ENCODE data around the gene GAB2.

GAB2 gene

GRCh38 chr11:78415338-78415737, 2.3 kb downstream of the GAB2 start:
- no peak for TF ChIP-seq TAF1 (IDR thresholded peaks at IDR 0.05; ENCODE audit: borderline replicate concordance, insufficient read depth, low read length)
- TF ChIP-seq REST (IDR thresholded peaks at IDR 0.05; ENCODE audit: insufficient read depth in 1 of 2, low read depth in 2 of 2, low read length in 2 of 2), result no peak
- TF ChIP-seq FOXP2 (optimal IDR thresholded peaks at IDR 0.05; ENCODE audit: borderline replicate concordance, extremely low read depth, extremely low read length, insufficient read depth), result no peak
- no peak for TF ChIP-seq POLR2AphosphoS5 (IDR thresholded peaks at IDR 0.05; ENCODE audit: low read depth, low read length)
- no peak for TF ChIP-seq SIN3A (IDR thresholded peaks at IDR 0.05; ENCODE audit: borderline replicate concordance, insufficient read depth, low read length)

GRCh38 chr11:78414321-78415051, 3.1 kb downstream of the GAB2 start:
- no peak for TF ChIP-seq SIN3A (IDR thresholded peaks at IDR 0.05; ENCODE audit: borderline replicate concordance, insufficient read depth, low read length)
- TF ChIP-seq TAF1 (IDR thresholded peaks at IDR 0.05; ENCODE audit: borderline replicate concordance, insufficient read depth, low read length), result no peak
- no peak for TF ChIP-seq REST (IDR thresholded peaks at IDR 0.05; ENCODE audit: insufficient read depth in 1 of 2, low read depth in 2 of 2, low read length in 2 of 2)
- no peak for TF ChIP-seq FOXP2 (optimal IDR thresholded peaks at IDR 0.05; ENCODE audit: borderline replicate concordance, extremely low read depth, extremely low read length, insufficient read depth)

GRCh38 chr11:78408619-78409018, 9.0 kb downstream of the GAB2 start:
- TF ChIP-seq FOXP2 (optimal IDR thresholded peaks at IDR 0.05; ENCODE audit: borderline replicate concordance, extremely low read depth, extremely low read length, insufficient read depth), result no peak
- TF ChIP-seq TAF1 (IDR thresholded peaks at IDR 0.05; ENCODE audit: borderline replicate concordance, insufficient read depth, low read length), result no peak
- no peak for TF ChIP-seq SIN3A (IDR thresholded peaks at IDR 0.05; ENCODE audit: borderline replicate concordance, insufficient read depth, low read length)
- TF ChIP-seq REST (IDR thresholded peaks at IDR 0.05; ENCODE audit: insufficient read depth in 1 of 2, low read depth in 2 of 2, low read length in 2 of 2), result no peak
- TF ChIP-seq POLR2AphosphoS5 (IDR thresholded peaks at IDR 0.05; ENCODE audit: low read depth, low read length), result no peak

GRCh38 chr11:78406568-78407196, 10.9 kb downstream of the GAB2 start:
- TF ChIP-seq SIN3A (IDR thresholded peaks at IDR 0.05; ENCODE audit: borderline replicate concordance, insufficient read depth, low read length) (no peak), FOXP2 (optimal IDR thresholded peaks at IDR 0.05; ENCODE audit: borderline replicate concordance, extremely low read depth, extremely low read length, insufficient read depth) (no peak), TAF1 (IDR thresholded peaks at IDR 0.05; ENCODE audit: borderline replicate concordance, insufficient read depth, low read length) (no peak), POLR2AphosphoS5 (IDR thresholded peaks at IDR 0.05; ENCODE audit: low read depth, low read length) (no peak), REST (IDR thresholded peaks at IDR 0.05; ENCODE audit: insufficient read depth in 1 of 2, low read depth in 2 of 2, low read length in 2 of 2) (no peak)
